Kidney (tissue), 14 donors: ENCODE data around the gene PNPLA7. TPM values are rescaled to one million over a fixed set of nuclear protein-coding genes. Genes with fewer than 3 reads are reported as not detected.
A peak's percentile ranks its signal among the peaks of the same experiment; 100 is the strongest.
"Not testable (repeated sequence)": the region's sequence is repeated elsewhere in the genome, so short reads cannot be mapped to it uniquely, and the experiment has no call there.

ENCODE experiments used
- DNase-seq, 5 donors: peaks; one replicate each; pipeline ENCODE4 v3.0.0-alpha.2; 2013 to 2020
- FAIRE-seq: peaks from 2 replicates; lab custom pipeline; 2012; peaks lifted over from hg19 to GRCh38; lab: Jason Lieb, UNC
- H3K27ac ChIP-seq, 2 donors: one replicate each; pipeline ENCODE4 v1.7.0; 2013; ENCODE audit warnings: low read depth in 2 of 2, low read length in 2 of 2, inconsistent platforms in 1 of 2
- H3K27me3 ChIP-seq: one replicate; pipeline ENCODE4 v1.7.1; 2013; ENCODE audit warnings: low read length, inconsistent platforms; ENCODE audit not compliant: control insufficient read depth, insufficient read depth
- H3K36me3 ChIP-seq, 3 donors: one replicate each; pipeline versions ENCODE4 v1.7.0 to v1.7.1; 2013; ENCODE audit warnings: low read length in 3 of 3, control low read depth in 1 of 3, inconsistent platforms in 1 of 3; ENCODE audit not compliant: insufficient read depth in 3 of 3, control insufficient read depth in 2 of 3
- H3K4me1 ChIP-seq, 3 donors: one replicate each; pipeline versions ENCODE4 v1.7.0 to v1.7.1; 2013; ENCODE audit warnings: low read length in 3 of 3, inconsistent platforms in 1 of 3, low read depth in 1 of 3; ENCODE audit not compliant: control insufficient read depth in 2 of 3, insufficient read depth in 2 of 3
- H3K4me3 ChIP-seq, 3 donors: one replicate each; pipeline versions ENCODE4 v1.7.0 to v1.8.1; 2013; ENCODE audit warnings: low read length in 3 of 3, control low read depth in 1 of 3, inconsistent platforms in 1 of 3
- H3K9ac ChIP-seq, 3 donors: one replicate each; pipeline versions ENCODE4 v1.7.0 to v1.7.1; 2013; ENCODE audit warnings: low read length in 3 of 3, control low read depth in 1 of 3, inconsistent platforms in 1 of 3
- H3K9me3 ChIP-seq, 3 donors: one replicate each; pipeline versions ENCODE4 v1.7.0 to v1.7.1; 2013; ENCODE audit warnings: low read length in 3 of 3, control low read depth in 1 of 3, inconsistent platforms in 1 of 3; ENCODE audit not compliant: control insufficient read depth in 2 of 3, insufficient read depth in 1 of 3
- intact Hi-C: fragments of 100-400 bp; cut with DNase I; formaldehyde crosslinking; loops from one replicate; pipeline ENCODE4 v1.11.1; 2022
- polyA plus RNA-seq: library from polyadenylated mRNA; stranded (reverse); fragments of 350-450 nt; fragmentation: Illumina TruSeq; extraction: RNeasy Lipid Tissue Mini Kit (QIAGEN cat#74804); gene quantifications from one replicate; pipeline ENCODE4 v1.2.3, GENCODE V29; 2014; ENCODE audit warnings: low read depth, low replicate concordance; ENCODE audit not compliant: insufficient read depth
- total RNA-seq: library from RNA; stranded (reverse); fragmentation: NEBNext Ultra II Directional; extraction: Animal tissue kit (Norgen Biotek cat#: 25700); gene quantifications from one replicate; pipeline ENCODE4 v1.2.1, GENCODE V29; 2021
- TF ChIP-seq, protein P1 (sequence below): IDR thresholded peaks from 3 replicates; pipeline ENCODE4 v1.5.1; 2012; ENCODE audit warnings: mild to moderate bottlenecking, moderate library complexity, borderline replicate concordance; ENCODE audit not compliant: insufficient read depth; ENCODE audit errors: extremely low read depth
- donor health status: control.
- donor health status: control.
- donor health status: control.
- donor health status: control.
- donor health status: control.
- donor health status: DM: yes; HTN: yes; CAD: no.
- donor health status: Normal renal cell carcinoma (clear cell type).

Gene PNPLA7
- total and polyA plus RNA-seq, 2 donors from 2014 or later = 2.1 to 9.6 TPM

DNA sequence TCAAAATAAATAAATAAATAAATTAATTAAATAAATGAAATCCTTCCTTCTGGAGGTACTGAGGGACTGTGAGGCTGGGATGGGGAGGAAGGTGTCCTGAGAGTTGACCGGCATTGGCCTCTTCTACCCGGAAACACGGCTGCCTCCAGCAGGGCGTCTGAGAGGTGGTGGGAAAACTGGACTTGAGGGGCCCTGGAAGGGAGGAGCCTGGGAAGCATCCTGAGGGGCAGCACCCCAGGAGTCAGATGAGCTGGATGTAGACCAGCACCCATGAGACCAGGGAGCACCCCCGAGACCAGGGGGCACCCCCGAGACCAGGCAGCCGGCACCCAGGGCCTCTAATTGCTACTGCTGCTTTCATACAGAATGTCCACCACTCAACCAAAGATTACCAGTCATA is 82.3 kb downstream of the PNPLA7 start:
- no peaks in the 10 kb centered on the region for H3K36me3 ChIP-seq
- TF ChIP-seq, protein P1, sequence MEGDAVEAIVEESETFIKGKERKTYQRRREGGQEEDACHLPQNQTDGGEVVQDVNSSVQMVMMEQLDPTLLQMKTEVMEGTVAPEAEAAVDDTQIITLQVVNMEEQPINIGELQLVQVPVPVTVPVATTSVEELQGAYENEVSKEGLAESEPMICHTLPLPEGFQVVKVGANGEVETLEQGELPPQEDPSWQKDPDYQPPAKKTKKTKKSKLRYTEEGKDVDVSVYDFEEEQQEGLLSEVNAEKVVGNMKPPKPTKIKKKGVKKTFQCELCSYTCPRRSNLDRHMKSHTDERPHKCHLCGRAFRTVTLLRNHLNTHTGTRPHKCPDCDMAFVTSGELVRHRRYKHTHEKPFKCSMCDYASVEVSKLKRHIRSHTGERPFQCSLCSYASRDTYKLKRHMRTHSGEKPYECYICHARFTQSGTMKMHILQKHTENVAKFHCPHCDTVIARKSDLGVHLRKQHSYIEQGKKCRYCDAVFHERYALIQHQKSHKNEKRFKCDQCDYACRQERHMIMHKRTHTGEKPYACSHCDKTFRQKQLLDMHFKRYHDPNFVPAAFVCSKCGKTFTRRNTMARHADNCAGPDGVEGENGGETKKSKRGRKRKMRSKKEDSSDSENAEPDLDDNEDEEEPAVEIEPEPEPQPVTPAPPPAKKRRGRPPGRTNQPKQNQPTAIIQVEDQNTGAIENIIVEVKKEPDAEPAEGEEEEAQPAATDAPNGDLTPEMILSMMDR = no peak
- H3K4me3 ChIP-seq = no peak overlapping the region
- intact Hi-C loops = no loop called here
- DNase-seq (peak in 2 of 5 donors; percentile 25 to 33), FAIRE-seq (no peak)
- H3K27me3 ChIP-seq = no peaks in the 10 kb centered on the region
- H3K9ac ChIP-seq = no peak overlapping the region
- H3K9me3 ChIP-seq = no peaks in the 10 kb centered on the region
- H3K27ac ChIP-seq = no peak overlapping the region
- H3K4me1 ChIP-seq = no peaks in the 10 kb centered on the region

DNA sequence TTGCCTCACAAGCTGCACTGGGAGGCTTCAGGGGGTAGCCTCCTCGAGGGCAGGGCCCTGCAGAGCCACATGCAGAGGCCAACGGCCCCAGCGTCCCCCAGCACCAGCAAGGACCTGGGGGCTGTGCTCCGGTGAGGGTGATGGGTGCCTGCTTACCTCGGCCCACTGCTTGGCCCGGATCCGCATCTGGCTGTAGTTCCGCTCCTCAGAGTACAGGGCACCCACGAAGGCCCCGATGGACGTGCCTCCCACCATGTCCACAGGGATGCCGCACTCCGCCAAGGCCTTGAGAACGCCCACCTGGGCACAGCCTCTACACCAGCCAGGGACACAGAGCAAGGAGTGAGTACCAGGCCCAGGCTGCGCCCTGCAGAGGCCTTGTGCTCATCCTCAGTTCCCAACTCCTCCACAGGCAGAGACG is 83.0 kb downstream of the PNPLA7 start:
- Histone ChIP-seq H3K9me3 (no peaks in the 10 kb centered on the region), H3K27me3 (no peaks in the 10 kb centered on the region), H3K4me1 (no peaks in the 10 kb centered on the region), H3K27ac (no peak overlapping the region), H3K9ac (no peak overlapping the region), H3K4me3 (no peak overlapping the region), H3K36me3 (no peaks in the 10 kb centered on the region)
- intact Hi-C loops = no loop called here
- TF ChIP-seq, protein P1 = no peak
- no peak for FAIRE-seq
- DNase-seq = peak in 1 of 5 donors; percentile 25

DNA sequence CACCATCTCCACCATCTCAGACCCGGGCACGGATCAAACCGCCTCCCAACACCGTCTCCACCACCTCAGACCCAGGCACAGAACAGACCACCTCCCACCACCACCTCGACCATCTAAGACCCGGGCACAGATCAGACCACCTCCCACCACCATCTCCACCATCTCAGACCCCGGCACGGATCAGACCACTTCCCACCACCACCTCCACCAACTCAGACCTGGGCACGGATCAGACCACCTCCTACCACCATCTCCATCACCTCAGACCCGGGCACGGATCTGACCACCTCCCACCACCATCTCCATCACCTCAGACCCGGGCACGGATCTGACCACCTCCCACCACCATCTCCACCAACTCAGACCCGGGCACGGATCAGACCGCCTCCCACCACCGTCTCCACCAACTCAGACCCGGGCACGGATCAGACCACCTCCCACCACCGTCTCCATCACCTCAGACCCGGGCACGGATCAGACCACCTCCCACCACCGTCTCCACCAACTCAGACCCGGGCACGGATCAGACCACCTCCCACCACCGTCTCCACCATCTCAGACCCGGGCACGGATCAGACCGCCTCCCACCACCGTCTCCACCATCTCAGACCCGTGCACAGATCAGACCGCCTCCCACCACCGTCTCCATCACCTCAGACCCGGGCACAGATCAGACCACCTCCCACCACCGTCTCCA is 83.7 kb downstream of the PNPLA7 start:
- FAIRE-seq, H3K4me1 ChIP-seq, H3K9ac ChIP-seq, H3K27me3 ChIP-seq, H3K4me3 ChIP-seq, H3K9me3 ChIP-seq, intact Hi-C loops, H3K27ac ChIP-seq, H3K36me3 ChIP-seq: not testable (repeated sequence)
- DNase-seq = peak in 1 of 5 donors; percentile 29

DNA sequence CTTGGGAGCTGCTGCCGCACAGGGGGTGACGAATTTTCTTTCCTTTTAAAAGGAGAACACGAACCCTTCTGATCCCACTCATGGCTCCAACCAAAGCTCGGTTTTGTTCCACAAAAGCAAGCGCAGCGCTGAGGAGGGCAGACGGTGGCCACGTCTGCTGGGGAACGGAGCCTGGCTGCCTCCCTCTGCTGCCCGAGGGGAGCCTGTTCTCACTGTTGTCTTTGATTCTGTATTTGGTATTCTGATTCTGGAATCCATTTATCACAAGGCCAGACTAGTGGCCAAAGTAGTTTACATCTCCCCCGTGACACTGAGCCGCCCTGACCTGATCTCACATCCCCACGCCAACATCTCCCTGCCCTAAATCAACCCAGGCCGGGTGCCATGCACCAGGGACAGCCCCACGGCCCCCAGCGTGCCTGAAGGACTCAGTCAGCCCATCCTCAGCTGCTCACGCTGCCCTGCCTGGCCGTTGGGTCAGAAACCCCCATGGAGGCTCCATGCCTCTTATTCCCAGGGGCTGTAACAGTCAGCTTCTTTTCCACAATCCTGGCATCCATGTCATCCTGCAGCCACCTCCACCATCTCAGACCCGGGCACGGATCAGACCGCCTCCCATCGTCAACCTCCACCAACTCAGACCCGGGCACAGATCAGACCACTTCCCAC is 84.3 kb downstream of the PNPLA7 start:
- Histone ChIP-seq H3K27me3 (no peaks in the 10 kb centered on the region), H3K36me3 (no peaks in the 10 kb centered on the region), H3K4me1 (no peaks in the 10 kb centered on the region), H3K9me3 (no peaks in the 10 kb centered on the region), H3K4me3 (no peak overlapping the region), H3K27ac (no peak overlapping the region), H3K9ac (no peak overlapping the region)
- TF ChIP-seq, protein P1 = no peak
- intact Hi-C loops = no loop called here
- FAIRE-seq (no peak), DNase-seq (peak in 2 of 5 donors; percentile 23 to 58)
